ENCODE data around the gene SCYL2.

DNA sequence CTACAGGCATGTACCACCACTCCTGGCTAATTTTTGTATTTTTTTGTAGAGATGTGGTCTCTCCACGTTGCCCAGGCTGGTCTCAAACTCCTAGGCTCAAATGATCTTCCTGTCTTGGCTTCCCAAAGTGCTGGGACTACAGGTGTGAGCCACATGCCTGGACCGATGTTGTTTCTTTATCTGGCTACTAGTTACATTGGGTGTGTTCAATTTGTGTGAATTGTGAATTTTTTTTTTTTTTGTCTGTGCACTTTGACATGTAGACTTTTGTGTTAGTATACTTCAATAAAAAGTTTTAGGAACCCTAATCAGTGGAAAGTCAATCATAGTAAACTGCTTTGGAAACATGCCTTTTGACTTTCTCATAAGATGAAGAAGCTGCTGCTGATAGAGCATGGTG lies 65.9 kb downstream of the SCYL2 start:
- TF ChIP-seq CTCF (conservative IDR thresholded peaks at IDR 0.05; ENCODE audit: low read depth, low read length), result no peak
- TF ChIP-seq EZH2phosphoT487 (IDR thresholded peaks at IDR 0.05; ENCODE audit: borderline replicate concordance, low read length), result no peak
- no peak for TF ChIP-seq EZH2 (IDR thresholded peaks at IDR 0.05; ENCODE audit: low read length, unreplicated experiment)
